Measurements from ENCODE around the gene BRSK1.

Gene BRSK1

GRCh38 chr19:55258476-55258827, 25.3 kb upstream of the BRSK1 start:
- TF ChIP-seq, protein P1, sequence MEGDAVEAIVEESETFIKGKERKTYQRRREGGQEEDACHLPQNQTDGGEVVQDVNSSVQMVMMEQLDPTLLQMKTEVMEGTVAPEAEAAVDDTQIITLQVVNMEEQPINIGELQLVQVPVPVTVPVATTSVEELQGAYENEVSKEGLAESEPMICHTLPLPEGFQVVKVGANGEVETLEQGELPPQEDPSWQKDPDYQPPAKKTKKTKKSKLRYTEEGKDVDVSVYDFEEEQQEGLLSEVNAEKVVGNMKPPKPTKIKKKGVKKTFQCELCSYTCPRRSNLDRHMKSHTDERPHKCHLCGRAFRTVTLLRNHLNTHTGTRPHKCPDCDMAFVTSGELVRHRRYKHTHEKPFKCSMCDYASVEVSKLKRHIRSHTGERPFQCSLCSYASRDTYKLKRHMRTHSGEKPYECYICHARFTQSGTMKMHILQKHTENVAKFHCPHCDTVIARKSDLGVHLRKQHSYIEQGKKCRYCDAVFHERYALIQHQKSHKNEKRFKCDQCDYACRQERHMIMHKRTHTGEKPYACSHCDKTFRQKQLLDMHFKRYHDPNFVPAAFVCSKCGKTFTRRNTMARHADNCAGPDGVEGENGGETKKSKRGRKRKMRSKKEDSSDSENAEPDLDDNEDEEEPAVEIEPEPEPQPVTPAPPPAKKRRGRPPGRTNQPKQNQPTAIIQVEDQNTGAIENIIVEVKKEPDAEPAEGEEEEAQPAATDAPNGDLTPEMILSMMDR (IDR thresholded peaks at IDR 0.05; ENCODE audit: low read depth, low read length, missing control alignments) = no peak
- H3K4me3 ChIP-seq (ENCODE audit: low read depth, low read length) = peak overlapping the region; percentile 82
- in situ Hi-C loops (cut with HindIII; ENCODE audit: low sequenced_read_pairs) = loop anchor here (10.0 kb wide), 1 partner anchor 84 kb away; no protein-coding TSS in a partner anchor
- DNase-seq (ENCODE audit: low read depth) = no peak

DNA sequence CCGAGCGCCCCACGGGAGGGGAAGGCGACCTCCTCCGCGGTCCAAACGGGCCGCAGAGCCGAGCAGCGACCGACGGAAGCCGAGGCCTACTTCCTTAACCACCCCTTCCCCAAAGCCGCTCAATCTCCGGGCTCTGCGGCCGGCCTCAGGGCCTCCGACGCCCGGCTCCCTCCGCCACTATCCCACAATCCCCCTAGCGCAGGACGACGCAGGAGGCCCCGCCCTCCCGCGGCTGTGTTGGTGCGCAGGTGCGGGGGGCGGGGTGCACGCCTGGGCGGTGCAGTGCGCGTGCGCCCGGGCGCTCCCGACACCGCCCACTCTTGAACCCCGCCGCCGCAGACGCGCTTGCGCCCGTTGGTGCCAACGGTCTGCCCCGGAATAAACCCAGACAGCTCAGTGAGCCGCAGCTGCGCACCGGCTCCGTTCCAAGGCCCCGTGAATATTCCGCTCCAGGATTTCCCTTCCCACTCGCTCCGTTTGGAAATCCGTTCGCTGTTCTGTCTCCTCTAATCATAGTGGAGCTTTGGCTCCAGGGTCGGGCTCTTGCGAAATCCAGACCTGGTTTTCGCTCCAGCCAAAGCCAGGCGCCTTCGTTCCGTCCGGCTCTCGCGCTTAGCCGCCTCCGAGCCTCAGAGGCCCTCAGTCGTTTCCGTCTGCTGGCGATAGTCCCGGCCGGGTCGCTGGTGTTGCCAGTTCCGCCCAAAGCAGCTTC, 24.8 kb upstream of the BRSK1 start, which contains the start of gene PPP6R1:
TSS of gene PPP6R1 (minus strand) at position 190 of the 712 bp plus-strand sequence. CDS start 11,914 bp downstream, outside the sequence.
- peak; percentile 100 for DNase-seq (ENCODE audit: low read depth)
- in situ Hi-C loops (cut with HindIII; ENCODE audit: low sequenced_read_pairs) = loop anchor here (10.0 kb wide), 1 partner anchor 84 kb away; no protein-coding TSS in a partner anchor
- H3K4me3 ChIP-seq (ENCODE audit: low read depth, low read length) = peak within 1 kb of the TSS; percentile 82
- TF ChIP-seq, protein P1 (IDR thresholded peaks at IDR 0.05; ENCODE audit: low read depth, low read length, missing control alignments) = no peak

GRCh38 chr19:55259540-55260210, 24.1 kb upstream of the BRSK1 start:
- TF ChIP-seq, protein P1 (IDR thresholded peaks at IDR 0.05; ENCODE audit: low read depth, low read length, missing control alignments) = no peak
- in situ Hi-C loops (cut with HindIII; ENCODE audit: low sequenced_read_pairs) = loop anchor here (10.0 kb wide), 1 partner anchor 85 kb away; no protein-coding TSS in a partner anchor
- H3K4me3 ChIP-seq (ENCODE audit: low read depth, low read length) = peak overlapping the region; percentile 40
- no peak for DNase-seq (ENCODE audit: low read depth)

- TF ChIP-seq, protein P1 (IDR thresholded peaks at IDR 0.05; ENCODE audit: low read depth, low read length, missing control alignments) = no peak
- in situ Hi-C loops (cut with HindIII; ENCODE audit: low sequenced_read_pairs) = no loop called here
Measured at GRCh38 chr19:55261671-55262126, 22.1 kb upstream of the BRSK1 start.

GRCh38 chr19:55262359-55262758, 21.4 kb upstream of the BRSK1 start:
- in situ Hi-C loops (cut with HindIII; ENCODE audit: low sequenced_read_pairs) = no loop called here
- TF ChIP-seq, protein P1 (IDR thresholded peaks at IDR 0.05; ENCODE audit: low read depth, low read length, missing control alignments) = no peak
- no peak overlapping the region for H3K4me3 ChIP-seq (ENCODE audit: low read depth, low read length)
- no peak for DNase-seq (ENCODE audit: low read depth)

More at GRCh38 chr19:55261671-55262126, 22.1 kb upstream of the BRSK1 start:
- no peak overlapping the region for H3K4me3 ChIP-seq (ENCODE audit: low read depth, low read length)
- no peak for DNase-seq (ENCODE audit: low read depth)

GRCh38 chr19:55264531-55264930, 19.3 kb upstream of the BRSK1 start:
- H3K4me3 ChIP-seq (ENCODE audit: low read depth, low read length) = no peak overlapping the region
- in situ Hi-C loops (cut with HindIII; ENCODE audit: low sequenced_read_pairs) = no loop called here
- TF ChIP-seq, protein P1 (IDR thresholded peaks at IDR 0.05; ENCODE audit: low read depth, low read length, missing control alignments) = no peak
- DNase-seq (ENCODE audit: low read depth) = no peak

All from astrocyte of the cerebellum (primary cell).